Activated CD8-positive, alpha-beta T cell treated with anti-CD3 and anti-CD28 coated beads for 36 hours (primary cell): ENCODE measurements around the gene PRPF6. TPM values are rescaled to one million over a fixed set of nuclear protein-coding genes. Genes with fewer than 3 reads are reported as not detected.

ENCODE experiments used
- ATAC-seq: fragments of 200-7000 bp; cut with Tn5 transposase; one replicate; pipeline ENCODE4 v1.10.0; 2021; ENCODE audit warnings: mild to moderate bottlenecking, moderate library complexity
- CTCF ChIA-PET: fragments of 350-600 bp; sonication (Branson Sonifier 250); formaldehyde crosslinking; loops from one replicate; lab custom pipeline; 2021; ENCODE audit warnings: antibody characterized with exemption; lab: Charles Lee
- POLR2A ChIA-PET: fragments of 350-600 bp; sonication (Branson Sonifier 250); formaldehyde crosslinking; loops from one replicate; lab custom pipeline; 2021; ENCODE audit warnings: antibody characterized with exemption; lab: Charles Lee
- DNase-seq: peaks from one replicate; pipeline ENCODE4 v3.0.0-alpha.2; 2020
- H3K27ac Mint-ChIP-seq: one replicate; pipeline ENCODE4 v1.8.0; 2021; ENCODE audit warnings: mild to moderate bottlenecking, mixed read lengths
- H3K27me3 Mint-ChIP-seq: one replicate; pipeline ENCODE4 v1.8.0; 2021; ENCODE audit warnings: mixed read lengths
- H3K36me3 Mint-ChIP-seq: one replicate; pipeline ENCODE4 v1.8.0; 2021; ENCODE audit warnings: low read depth, mixed read lengths
- H3K4me1 Mint-ChIP-seq: one replicate; pipeline ENCODE4 v1.8.0; 2021; ENCODE audit warnings: low read depth, mixed read lengths
- H3K4me3 Mint-ChIP-seq: one replicate; pipeline ENCODE4 v1.8.0; 2021; ENCODE audit warnings: mild to moderate bottlenecking, moderate library complexity, mixed read lengths
- H3K9me3 Mint-ChIP-seq: one replicate; pipeline ENCODE4 v1.8.0; 2021; ENCODE audit warnings: mixed read lengths
- intact Hi-C: fragments of 100-400 bp; cut with micrococcal nuclease; formaldehyde crosslinking; loops from one replicate; pipeline ENCODE4 v1.10.0; 2022
- total RNA-seq, 2 experiments: library from RNA; stranded (reverse); gene quantifications; one replicate each; pipeline ENCODE4 v1.2.3, GENCODE V29; 2021
- TF ChIP-seq, protein P1 (sequence below): fragments of 200-600 bp; IDR thresholded peaks from one replicate; pipeline ENCODE4 v1.8.0; 2022; ENCODE audit warnings: antibody characterized with exemption, mild to moderate bottlenecking

The PRPF6 gene
- total RNA-seq, 2 experiments from 2014 or later: 53.0 to 55.5 TPM

DNA sequence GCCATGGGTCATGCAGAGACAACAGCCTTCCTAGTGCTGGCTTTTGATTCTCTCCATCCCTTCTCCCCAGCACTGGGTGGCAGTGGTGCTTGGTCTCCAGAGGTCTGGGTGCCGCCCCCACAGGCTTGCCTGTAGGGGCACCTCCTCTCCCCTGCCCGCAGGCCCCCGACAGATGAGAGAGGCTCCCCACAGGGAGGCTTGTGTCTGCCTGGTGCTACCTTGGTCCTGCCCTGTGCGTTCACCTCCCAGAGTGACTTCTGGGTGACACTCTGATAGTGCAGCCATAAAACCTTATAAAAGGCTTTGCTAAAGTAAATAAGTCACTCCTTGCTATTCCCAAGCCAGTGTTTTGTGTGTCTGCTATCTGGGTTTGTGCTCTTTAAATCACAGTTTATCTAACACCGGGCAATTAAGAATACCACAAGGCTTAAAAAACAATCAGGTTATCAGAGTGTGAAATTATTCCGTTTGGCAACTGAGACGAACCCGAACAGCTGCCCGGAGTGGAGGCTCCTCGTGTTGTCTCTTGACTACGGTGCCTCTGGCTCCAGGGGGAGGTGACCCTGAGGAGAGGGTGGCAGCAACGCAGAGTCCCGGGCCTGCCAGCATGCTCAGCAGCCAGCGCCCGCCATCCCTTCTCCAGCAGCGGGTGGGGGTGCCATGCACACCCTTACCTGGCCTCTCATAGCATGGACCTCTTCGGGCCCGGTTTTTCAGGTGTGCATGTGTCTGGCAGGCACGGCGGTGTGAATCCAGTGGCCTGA lies 49.6 kb downstream of the PRPF6 start:
- ATAC-seq (no peak), DNase-seq (no peak)
- TF ChIP-seq, protein P1, sequence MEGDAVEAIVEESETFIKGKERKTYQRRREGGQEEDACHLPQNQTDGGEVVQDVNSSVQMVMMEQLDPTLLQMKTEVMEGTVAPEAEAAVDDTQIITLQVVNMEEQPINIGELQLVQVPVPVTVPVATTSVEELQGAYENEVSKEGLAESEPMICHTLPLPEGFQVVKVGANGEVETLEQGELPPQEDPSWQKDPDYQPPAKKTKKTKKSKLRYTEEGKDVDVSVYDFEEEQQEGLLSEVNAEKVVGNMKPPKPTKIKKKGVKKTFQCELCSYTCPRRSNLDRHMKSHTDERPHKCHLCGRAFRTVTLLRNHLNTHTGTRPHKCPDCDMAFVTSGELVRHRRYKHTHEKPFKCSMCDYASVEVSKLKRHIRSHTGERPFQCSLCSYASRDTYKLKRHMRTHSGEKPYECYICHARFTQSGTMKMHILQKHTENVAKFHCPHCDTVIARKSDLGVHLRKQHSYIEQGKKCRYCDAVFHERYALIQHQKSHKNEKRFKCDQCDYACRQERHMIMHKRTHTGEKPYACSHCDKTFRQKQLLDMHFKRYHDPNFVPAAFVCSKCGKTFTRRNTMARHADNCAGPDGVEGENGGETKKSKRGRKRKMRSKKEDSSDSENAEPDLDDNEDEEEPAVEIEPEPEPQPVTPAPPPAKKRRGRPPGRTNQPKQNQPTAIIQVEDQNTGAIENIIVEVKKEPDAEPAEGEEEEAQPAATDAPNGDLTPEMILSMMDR: no peak
- H3K4me3 Mint-ChIP-seq: no peak overlapping the region
- H3K4me1 Mint-ChIP-seq: peaks cover 18% of the 10 kb centered on the region
- no peak overlapping the region for H3K27ac Mint-ChIP-seq
- no peaks in the 10 kb centered on the region for H3K9me3 Mint-ChIP-seq
- H3K27me3 Mint-ChIP-seq: no peaks in the 10 kb centered on the region
- ChIA-PET CTCF (no interaction called here), POLR2A (interaction anchor here (0.6 to 1.4 kb wide), 3 partner anchors 9 to 50 kb away, joined by 3 to 4 read pairs (median 3); partner anchors contain the start of genes PRPF6 and TCEA2)
- H3K36me3 Mint-ChIP-seq: peaks cover 31% of the 10 kb centered on the region
- intact Hi-C loops: loop anchor here (10.0 kb wide), 1 partner anchor 46 kb away; the partner anchor contains the start of gene PRPF6

DNA sequence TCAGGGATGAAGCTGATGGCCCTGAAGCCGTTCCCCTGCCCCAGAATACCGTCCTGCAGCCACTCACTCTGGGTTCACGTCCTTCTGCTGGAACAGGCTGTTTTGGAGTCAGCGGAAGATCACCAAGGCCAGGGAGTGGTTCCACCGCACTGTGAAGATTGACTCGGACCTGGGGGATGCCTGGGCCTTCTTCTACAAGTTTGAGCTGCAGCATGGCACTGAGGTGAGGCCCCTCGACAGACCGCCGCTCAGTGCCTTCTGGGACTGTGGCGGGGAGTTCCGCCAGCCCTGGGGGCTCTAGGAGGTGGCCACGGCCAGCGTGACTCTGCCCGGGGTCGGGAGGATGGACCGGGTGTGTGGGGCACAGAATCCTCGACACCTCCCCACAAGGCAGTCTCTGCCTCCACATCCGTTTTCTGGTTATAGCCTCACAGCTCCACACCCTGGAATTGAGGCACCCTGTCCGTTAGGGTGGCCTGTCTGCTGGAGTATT lies 50.9 kb downstream of the PRPF6 start:
- TF ChIP-seq, protein P1: no peak
- Mint-ChIP-seq H3K9me3 (no peaks in the 10 kb centered on the region), H3K27me3 (no peaks in the 10 kb centered on the region), H3K4me1 (peaks cover 31% of the 10 kb centered on the region), H3K27ac (no peak overlapping the region), H3K36me3 (peaks cover 26% of the 10 kb centered on the region), H3K4me3 (no peak overlapping the region)
- DNase-seq (no peak), ATAC-seq (no peak)
- intact Hi-C loops: loop anchor here (10.0 kb wide), 1 partner anchor 47 kb away; the partner anchor contains the start of gene PRPF6
- POLR2A ChIA-PET: interaction anchor here (0.6 to 1.4 kb wide), 2 partner anchors 13 to 51 kb away, joined by 3 to 4 read pairs; partner anchors contain the start of gene PRPF6
- CTCF ChIA-PET: no interaction called here

DNA sequence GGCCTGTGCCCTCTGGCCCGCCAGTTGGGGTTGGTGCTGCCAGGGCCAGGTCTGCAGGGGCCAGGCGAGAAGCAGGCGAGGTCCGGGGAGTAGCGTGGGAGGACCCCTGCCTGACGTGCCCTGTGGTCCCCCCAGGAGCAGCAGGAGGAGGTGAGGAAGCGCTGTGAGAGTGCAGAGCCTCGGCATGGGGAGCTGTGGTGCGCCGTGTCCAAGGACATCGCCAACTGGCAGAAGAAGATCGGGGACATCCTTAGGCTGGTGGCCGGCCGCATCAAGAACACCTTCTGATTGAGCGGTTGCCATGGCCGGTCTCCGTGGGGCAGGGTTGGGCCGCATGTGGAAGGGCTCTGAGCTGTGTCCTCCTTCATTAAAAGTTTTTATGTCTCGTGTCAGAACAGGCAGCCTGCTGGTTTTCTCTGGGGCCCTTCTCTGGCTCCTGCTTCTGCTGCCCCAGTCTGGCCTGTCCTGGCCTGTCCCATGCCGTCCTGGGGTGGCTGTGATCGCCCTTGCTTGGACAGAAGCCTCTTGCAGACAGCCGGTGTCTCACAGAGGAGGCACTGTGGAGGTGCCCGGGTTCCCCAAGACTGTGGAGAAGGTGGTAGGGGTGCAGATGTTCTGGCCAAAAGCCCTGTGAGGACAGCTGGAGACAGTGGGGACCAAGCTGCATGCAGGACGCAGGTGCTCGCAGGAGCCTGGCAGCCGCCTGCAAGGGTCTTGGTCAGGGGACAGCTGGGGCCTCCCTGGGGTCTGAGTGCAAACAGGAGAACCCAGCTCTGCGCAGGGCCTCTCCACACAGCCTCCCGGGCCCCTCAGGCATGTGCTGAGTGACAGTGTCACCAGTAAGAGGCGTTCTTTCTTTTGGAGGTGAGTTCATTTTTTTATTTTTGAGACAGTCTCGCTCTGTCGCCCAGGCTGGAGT lies 52.0 kb downstream of the PRPF6 start:
- H3K27ac Mint-ChIP-seq: peak overlapping the region; percentile 94

DNA sequence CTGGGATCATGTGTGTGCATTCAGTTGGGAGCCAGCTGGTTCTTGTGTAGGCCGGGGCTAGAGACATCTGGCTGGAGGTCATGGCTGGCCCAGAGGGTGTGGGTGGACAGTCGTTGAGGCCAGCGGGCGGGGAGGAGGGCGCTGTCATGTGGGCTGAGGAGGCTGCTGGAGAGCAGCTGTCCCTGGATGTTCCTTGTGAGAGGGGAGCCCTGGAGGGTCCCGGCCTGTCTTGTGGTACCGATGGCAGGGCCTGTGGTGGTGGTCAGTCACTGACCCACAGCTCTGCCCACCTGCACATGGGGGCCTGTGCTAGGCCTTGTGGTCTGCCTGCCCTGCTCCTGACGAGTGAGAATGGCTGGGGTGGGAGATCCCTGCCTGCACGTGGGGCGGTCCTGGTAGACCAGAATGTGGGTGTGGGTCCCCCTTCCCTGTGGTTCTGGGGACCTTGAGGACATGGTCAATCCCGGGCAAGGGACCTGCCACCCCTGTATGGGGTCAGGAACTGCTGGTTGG lies 53.1 kb downstream of the PRPF6 start:
- H3K27ac Mint-ChIP-seq: peak overlapping the region; percentile 94
- CTCF ChIA-PET: interaction anchor here (0.7 to 1.3 kb wide), 2 partner anchors 10 to 31 kb away, joined by 3 to 4 read pairs; no protein-coding TSS in a partner anchor
- POLR2A ChIA-PET: interaction anchor here (0.6 kb wide), 1 partner anchor 27 kb away, joined by 3 read pairs; no protein-coding TSS in a partner anchor
- DNase-seq (no peak), ATAC-seq (no peak)
- TF ChIP-seq, protein P1: no peak
- intact Hi-C loops: loop anchor here (10.0 kb wide), 1 partner anchor 49 kb away; the partner anchor contains the start of gene PRPF6
- H3K4me1 Mint-ChIP-seq: peaks cover 40% of the 10 kb centered on the region
- no peak overlapping the region for H3K4me3 Mint-ChIP-seq
- no peaks in the 10 kb centered on the region for H3K9me3 Mint-ChIP-seq
- H3K27me3 Mint-ChIP-seq: peaks cover 2% of the 10 kb centered on the region
- H3K36me3 Mint-ChIP-seq: peaks cover 15% of the 10 kb centered on the region

More for the DNA sequence above, 52.0 kb downstream of the PRPF6 start:
- TF ChIP-seq, protein P1: no peak
- ChIA-PET POLR2A (interaction anchor here (0.6 kb wide), 1 partner anchor 12 kb away, joined by 3 read pairs; no protein-coding TSS in a partner anchor), CTCF (interaction anchor here (1.3 kb wide), 1 partner anchor 30 kb away, joined by 4 read pairs; no protein-coding TSS in a partner anchor)
- peaks cover 39% of the 10 kb centered on the region for H3K4me1 Mint-ChIP-seq
- intact Hi-C loops: loop anchor here (10.0 kb wide), 1 partner anchor 48 kb away; the partner anchor contains the start of gene PRPF6
- peaks cover 17% of the 10 kb centered on the region for H3K36me3 Mint-ChIP-seq
- ATAC-seq: no peak
- peaks cover 2% of the 10 kb centered on the region for H3K27me3 Mint-ChIP-seq
- H3K9me3 Mint-ChIP-seq: no peaks in the 10 kb centered on the region
- DNase-seq: no peak
- H3K4me3 Mint-ChIP-seq: no peak overlapping the region
